CD4-positive, alpha-beta T cell treated with Interleukin-4 for 1 hour (primary cell): ENCODE data around the gene TCF7L2.

ENCODE experiments used
- DNase-seq, 2 donors: peaks; one replicate each; pipeline ENCODE4 v3.0.0-alpha.2; 2020 to 2022

Gene TCF7L2

GRCh38 chr10:113158183-113158582 lies 208.1 kb downstream of the TCF7L2 start:
- DNase-seq: no peak

GRCh38 chr10:113159563-113159962 lies 209.5 kb downstream of the TCF7L2 start:
- DNase-seq: no peak

- no peak for DNase-seq
These were observed 210.6 kb downstream of the TCF7L2 start for GRCh38 chr10:113160641-113161040.

- DNase-seq: no peak
These were observed 211.0 kb downstream of the TCF7L2 start for GRCh38 chr10:113161066-113161465.

GRCh38 chr10:113162960-113163359 lies 212.9 kb downstream of the TCF7L2 start:
- DNase-seq: no peak

GRCh38 chr10:113165673-113166072 lies 215.6 kb downstream of the TCF7L2 start:
- no peak for DNase-seq

GRCh38 chr10:113167702-113168101 lies 217.7 kb downstream of the TCF7L2 start:
- DNase-seq: no peak

GRCh38 chr10:113168584-113168983 lies 218.5 kb downstream of the TCF7L2 start:
- no peak for DNase-seq

GRCh38 chr10:113169111-113169510 lies 219.1 kb downstream of the TCF7L2 start:
- no peak for DNase-seq

GRCh38 chr10:113169853-113170460 lies 219.9 kb downstream of the TCF7L2 start:
- DNase-seq: peak in 1 of 2 donors; percentile 38

- DNase-seq: no peak
These were observed 221.6 kb downstream of the TCF7L2 start for GRCh38 chr10:113171662-113172061.

- no peak for DNase-seq
These were observed 225.1 kb downstream of the TCF7L2 start for GRCh38 chr10:113175176-113175575.

- DNase-seq: no peak
These were observed 226.0 kb downstream of the TCF7L2 start for GRCh38 chr10:113175756-113176651.

- no peak for DNase-seq
These were observed 226.7 kb downstream of the TCF7L2 start for GRCh38 chr10:113176652-113177155.

- no peak for DNase-seq
These were observed 227.3 kb downstream of the TCF7L2 start for GRCh38 chr10:113177156-113177935.

GRCh38 chr10:113177936-113178335 lies 227.9 kb downstream of the TCF7L2 start:
- DNase-seq: no peak

- DNase-seq: no peak
These were observed 228.7 kb downstream of the TCF7L2 start for GRCh38 chr10:113178771-113179170.

GRCh38 chr10:113179265-113179664 lies 229.2 kb downstream of the TCF7L2 start:
- DNase-seq: peak; percentile 16 to 71

- DNase-seq: no peak
These were observed 229.9 kb downstream of the TCF7L2 start for GRCh38 chr10:113179966-113180365.

GRCh38 chr10:113180401-113181154 lies 230.5 kb downstream of the TCF7L2 start:
- DNase-seq: no peak

GRCh38 chr10:113182154-113182553 lies 232.1 kb downstream of the TCF7L2 start:
- no peak for DNase-seq

GRCh38 chr10:113183573-113183972 lies 233.5 kb downstream of the TCF7L2 start:
- no peak for DNase-seq
